ENCODE measurements around the gene ABR.

DNA sequence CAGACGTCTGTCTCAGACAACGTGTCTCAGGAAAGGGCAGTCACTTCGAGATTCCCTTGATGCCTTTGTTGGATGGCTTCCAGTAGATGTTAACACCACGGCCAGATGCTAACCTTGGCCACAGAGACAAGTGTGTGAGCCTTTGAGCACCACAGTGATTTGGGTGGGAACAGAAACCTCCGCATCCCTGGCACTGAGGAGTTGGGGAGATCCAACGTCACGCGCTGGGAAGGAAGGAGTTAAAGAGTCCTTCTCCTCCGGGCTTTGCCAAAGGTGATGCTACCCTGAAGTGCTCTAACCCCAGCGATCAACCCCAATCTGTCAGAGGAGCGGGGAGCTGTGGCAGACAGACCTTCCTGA lies 3.0 kb upstream of the ABR start:
- TF ChIP-seq POLR2A (IDR thresholded peaks at IDR 0.05), result no peak
- TF ChIP-seq, protein P1, sequence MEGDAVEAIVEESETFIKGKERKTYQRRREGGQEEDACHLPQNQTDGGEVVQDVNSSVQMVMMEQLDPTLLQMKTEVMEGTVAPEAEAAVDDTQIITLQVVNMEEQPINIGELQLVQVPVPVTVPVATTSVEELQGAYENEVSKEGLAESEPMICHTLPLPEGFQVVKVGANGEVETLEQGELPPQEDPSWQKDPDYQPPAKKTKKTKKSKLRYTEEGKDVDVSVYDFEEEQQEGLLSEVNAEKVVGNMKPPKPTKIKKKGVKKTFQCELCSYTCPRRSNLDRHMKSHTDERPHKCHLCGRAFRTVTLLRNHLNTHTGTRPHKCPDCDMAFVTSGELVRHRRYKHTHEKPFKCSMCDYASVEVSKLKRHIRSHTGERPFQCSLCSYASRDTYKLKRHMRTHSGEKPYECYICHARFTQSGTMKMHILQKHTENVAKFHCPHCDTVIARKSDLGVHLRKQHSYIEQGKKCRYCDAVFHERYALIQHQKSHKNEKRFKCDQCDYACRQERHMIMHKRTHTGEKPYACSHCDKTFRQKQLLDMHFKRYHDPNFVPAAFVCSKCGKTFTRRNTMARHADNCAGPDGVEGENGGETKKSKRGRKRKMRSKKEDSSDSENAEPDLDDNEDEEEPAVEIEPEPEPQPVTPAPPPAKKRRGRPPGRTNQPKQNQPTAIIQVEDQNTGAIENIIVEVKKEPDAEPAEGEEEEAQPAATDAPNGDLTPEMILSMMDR (IDR thresholded peaks at IDR 0.05), result no peak
- TF ChIP-seq EP300 (IDR thresholded peaks at IDR 0.05), result no peak
